Measurements from ENCODE around the gene CAMK1G.

GRCh38 chr1:209589440-209589839 lies 5.9 kb downstream of the CAMK1G start:
- no peak for TF ChIP-seq POLR2AphosphoS5 (IDR thresholded peaks at IDR 0.05; ENCODE audit: low read depth)
- no peak for TF ChIP-seq CTCF (IDR thresholded peaks at IDR 0.05; ENCODE audit: insufficient read depth, low read length)
- TF ChIP-seq SPI1 (IDR thresholded peaks at IDR 0.05; ENCODE audit: borderline replicate concordance, low read depth) = no peak

Measured in HL-60 (cell line).